22Rv1 (cell line): ENCODE data around the gene SH3RF3.

ENCODE experiments used
- CTCF ChIP-seq: fragments of 450-650 bp; IDR thresholded peaks from 2 replicates; pipeline ENCODE4 v1.5.1; 2017; ENCODE audit warnings: mild to moderate bottlenecking
- ZFX ChIP-seq: fragments of 450-650 bp; IDR thresholded peaks from 2 replicates; pipeline ENCODE4 v1.6.1; 2017; ENCODE audit warnings: antibody characterized with exemption, borderline replicate concordance

GRCh38 chr2:109352898-109353689 lies 224.1 kb downstream of the SH3RF3 start:
- TF ChIP-seq CTCF (no peak), ZFX (no peak)
